PFSK-1 (cell line): Measurements from ENCODE around the gene KCNS3.

Source experiments
- FOXP2 ChIP-seq: optimal IDR thresholded peaks from 2 replicates; pipeline ENCODE3; 2011; ENCODE audit warnings: borderline replicate concordance, control low read depth, inconsistent platforms; ENCODE audit not compliant: insufficient read depth; ENCODE audit errors: extremely low read length, extremely low read depth
- POLR2AphosphoS5 ChIP-seq: IDR thresholded peaks from 2 replicates; pipeline ENCODE4 v1.6.1; 2012; ENCODE audit warnings: low read depth, mild to moderate bottlenecking, control low read depth, low read length, moderate library complexity
- SIN3A ChIP-seq: IDR thresholded peaks from 2 replicates; pipeline ENCODE4 v1.6.1; 2012; ENCODE audit warnings: mild to moderate bottlenecking, low read length, moderate library complexity, borderline replicate concordance; ENCODE audit not compliant: insufficient read depth
- TAF1 ChIP-seq: IDR thresholded peaks from 2 replicates; pipeline ENCODE4 v1.6.1; 2012; ENCODE audit warnings: low read length, control low read depth, borderline replicate concordance; ENCODE audit not compliant: insufficient read depth
- TF ChIP-seq, protein P1 (sequence below), 2 experiments: IDR thresholded peaks; 2 replicates each; pipeline versions ENCODE4 v1.6.1 to v1.8.0; 2011 to 2012; ENCODE audit warnings: low read depth in 2 of 2, low read length in 2 of 2, control low read depth in 1 of 2, inconsistent platforms in 1 of 2, mild to moderate bottlenecking in 1 of 2, moderate library complexity in 1 of 2; ENCODE audit not compliant: insufficient read depth in 1 of 2

KCNS3 gene

DNA sequence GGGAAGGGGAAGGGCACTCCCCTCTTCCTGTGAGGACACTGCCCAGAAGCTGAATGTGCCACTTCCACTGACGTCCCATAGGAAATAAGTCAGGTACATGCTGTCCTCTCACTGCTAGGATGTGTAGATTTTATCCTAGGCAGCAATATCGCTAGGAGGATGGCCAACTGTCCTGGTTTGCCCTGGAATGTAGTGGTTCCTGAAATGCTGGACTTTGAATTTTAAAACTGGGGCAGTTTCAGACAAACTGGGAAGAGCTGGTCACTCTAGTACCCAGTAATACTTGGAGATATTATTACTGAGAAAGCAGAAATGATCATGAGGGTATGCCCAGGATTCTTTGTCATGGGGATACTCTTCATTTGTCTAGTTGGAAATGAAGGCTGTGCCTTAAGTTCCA lies 5.4 kb upstream of the KCNS3 start:
- TF ChIP-seq, protein P1, sequence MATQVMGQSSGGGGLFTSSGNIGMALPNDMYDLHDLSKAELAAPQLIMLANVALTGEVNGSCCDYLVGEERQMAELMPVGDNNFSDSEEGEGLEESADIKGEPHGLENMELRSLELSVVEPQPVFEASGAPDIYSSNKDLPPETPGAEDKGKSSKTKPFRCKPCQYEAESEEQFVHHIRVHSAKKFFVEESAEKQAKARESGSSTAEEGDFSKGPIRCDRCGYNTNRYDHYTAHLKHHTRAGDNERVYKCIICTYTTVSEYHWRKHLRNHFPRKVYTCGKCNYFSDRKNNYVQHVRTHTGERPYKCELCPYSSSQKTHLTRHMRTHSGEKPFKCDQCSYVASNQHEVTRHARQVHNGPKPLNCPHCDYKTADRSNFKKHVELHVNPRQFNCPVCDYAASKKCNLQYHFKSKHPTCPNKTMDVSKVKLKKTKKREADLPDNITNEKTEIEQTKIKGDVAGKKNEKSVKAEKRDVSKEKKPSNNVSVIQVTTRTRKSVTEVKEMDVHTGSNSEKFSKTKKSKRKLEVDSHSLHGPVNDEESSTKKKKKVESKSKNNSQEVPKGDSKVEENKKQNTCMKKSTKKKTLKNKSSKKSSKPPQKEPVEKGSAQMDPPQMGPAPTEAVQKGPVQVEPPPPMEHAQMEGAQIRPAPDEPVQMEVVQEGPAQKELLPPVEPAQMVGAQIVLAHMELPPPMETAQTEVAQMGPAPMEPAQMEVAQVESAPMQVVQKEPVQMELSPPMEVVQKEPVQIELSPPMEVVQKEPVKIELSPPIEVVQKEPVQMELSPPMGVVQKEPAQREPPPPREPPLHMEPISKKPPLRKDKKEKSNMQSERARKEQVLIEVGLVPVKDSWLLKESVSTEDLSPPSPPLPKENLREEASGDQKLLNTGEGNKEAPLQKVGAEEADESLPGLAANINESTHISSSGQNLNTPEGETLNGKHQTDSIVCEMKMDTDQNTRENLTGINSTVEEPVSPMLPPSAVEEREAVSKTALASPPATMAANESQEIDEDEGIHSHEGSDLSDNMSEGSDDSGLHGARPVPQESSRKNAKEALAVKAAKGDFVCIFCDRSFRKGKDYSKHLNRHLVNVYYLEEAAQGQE (IDR thresholded peaks at IDR 0.05; ENCODE audit: insufficient read depth in 1 of 2, low read depth in 2 of 2, low read length in 2 of 2), result no peak
- TF ChIP-seq POLR2AphosphoS5 (no peak), SIN3A (no peak), TAF1 (no peak), FOXP2 (no peak)

DNA sequence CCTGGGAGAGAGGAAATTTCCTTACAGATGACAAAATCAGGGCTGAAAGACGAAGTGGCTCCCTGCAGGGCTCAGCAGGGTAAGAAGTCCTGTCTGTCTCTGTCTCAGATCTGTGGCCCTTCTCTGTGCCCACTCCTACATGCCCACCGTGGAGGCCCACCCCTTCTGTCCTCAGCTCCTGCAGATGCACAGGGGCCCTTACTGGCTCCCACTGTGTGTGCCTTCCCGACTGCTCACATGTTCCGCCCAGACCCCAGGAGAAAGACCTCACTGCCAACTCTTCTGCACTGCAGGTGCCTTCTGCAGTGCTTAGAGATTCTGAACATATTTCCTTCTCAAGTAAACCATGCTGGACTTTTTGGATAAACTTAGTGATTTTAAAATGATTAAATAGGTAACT lies 1.9 kb upstream of the KCNS3 start:
- TF ChIP-seq SIN3A (no peak), FOXP2 (no peak), POLR2AphosphoS5 (no peak), TAF1 (no peak)
- TF ChIP-seq, protein P1 (IDR thresholded peaks at IDR 0.05; ENCODE audit: insufficient read depth in 1 of 2, low read depth in 2 of 2, low read length in 2 of 2), result no peak

DNA sequence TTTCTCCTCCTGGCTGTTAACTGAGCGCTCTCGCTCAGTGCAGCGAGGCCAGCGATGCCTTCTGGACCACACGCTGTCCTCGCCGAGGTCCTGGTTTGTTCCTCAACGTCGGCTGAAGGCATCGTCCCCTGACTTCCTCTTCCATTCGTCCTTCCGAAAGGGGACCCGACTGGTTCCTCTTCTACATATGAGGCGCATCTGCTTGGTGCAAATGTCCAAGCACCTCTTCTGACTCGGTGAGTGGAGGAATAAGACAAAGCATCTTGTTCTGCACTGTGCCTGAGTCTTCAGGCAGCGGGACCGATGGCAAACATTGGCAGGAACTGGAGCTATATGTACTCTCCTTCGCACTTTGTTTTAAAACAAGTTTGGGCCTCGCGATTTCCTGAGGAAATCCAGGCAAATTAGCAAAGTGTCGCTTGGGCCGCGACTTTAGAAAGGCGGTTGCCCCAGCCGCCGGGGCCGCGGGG lies 621 bp upstream of the KCNS3 start:
- TF ChIP-seq TAF1, result no peak
- no peak for TF ChIP-seq SIN3A
- TF ChIP-seq, protein P1 (IDR thresholded peaks at IDR 0.05; ENCODE audit: insufficient read depth in 1 of 2, low read depth in 2 of 2, low read length in 2 of 2), result no peak
- no peak for TF ChIP-seq FOXP2
- TF ChIP-seq POLR2AphosphoS5, result no peak

DNA sequence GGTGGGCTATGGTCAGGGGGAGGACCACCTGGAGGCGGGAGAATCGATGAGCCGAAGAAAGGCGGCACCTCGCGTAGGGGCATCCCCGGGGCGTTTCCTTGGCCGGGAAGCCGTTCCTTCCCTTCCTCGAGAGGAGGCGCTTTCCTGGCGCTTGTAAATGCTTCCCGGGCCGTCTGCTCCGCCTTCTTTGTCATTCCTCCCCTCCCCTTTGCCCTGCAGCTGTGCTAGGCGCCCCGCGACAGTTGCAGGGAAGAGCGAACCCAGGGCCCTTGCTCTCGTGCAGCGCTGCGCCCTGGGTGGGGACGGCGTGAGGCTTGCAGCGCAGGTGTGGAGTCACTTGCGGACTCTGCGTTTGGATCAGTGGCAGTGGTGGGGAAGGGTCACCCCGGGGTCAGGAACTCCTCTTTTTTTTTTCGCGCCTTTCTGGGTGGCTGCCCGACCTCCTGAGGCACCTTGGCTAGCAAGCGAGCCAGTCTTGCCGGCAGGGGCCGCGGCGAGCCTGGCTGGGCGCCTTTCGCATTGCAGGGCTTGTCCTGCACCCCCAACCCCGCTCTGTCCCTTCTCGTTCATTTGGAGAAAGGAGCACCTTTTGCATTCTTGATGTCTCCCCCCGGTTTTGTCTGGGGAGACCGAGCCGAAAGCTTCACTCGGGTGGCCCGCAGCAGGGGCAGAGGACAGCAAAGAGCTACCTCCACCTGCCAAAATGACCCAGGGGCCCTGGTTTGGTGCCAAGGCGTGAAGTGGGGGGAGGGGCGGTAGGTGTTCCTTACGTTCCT lies 858 bp downstream of the KCNS3 start:
- TF ChIP-seq TAF1 (no peak), POLR2AphosphoS5 (no peak), FOXP2 (no peak), SIN3A (no peak)
- TF ChIP-seq, protein P1 (IDR thresholded peaks at IDR 0.05; ENCODE audit: insufficient read depth in 1 of 2, low read depth in 2 of 2, low read length in 2 of 2), result no peak
